Effector CD8-positive, alpha-beta T cell (primary cell): ENCODE measurements around the gene NECTIN1.

Experiments used
- DNase-seq: peaks from one replicate; lab custom pipeline; 2025; lab: John Stamatoyannopoulos, UW

NECTIN1 gene

GRCh38 chr11:119730789-119731386, 1.9 kb upstream of the NECTIN1 start:
- no peak for DNase-seq

- DNase-seq, result no peak
Observed at GRCh38 chr11:119729951-119730613, 1.1 kb upstream of the NECTIN1 start.

- DNase-seq, result no peak
Observed at GRCh38 chr11:119729581-119729927, 554 bp upstream of the NECTIN1 start.

- no peak for DNase-seq
Observed at GRCh38 chr11:119728211-119728626, 781 bp downstream of the NECTIN1 start.

- no peak for DNase-seq
Observed at GRCh38 chr11:119727523-119728151, 1.4 kb downstream of the NECTIN1 start.

- no peak for DNase-seq
Observed at GRCh38 chr11:119726585-119727522, 2.1 kb downstream of the NECTIN1 start.

GRCh38 chr11:119726150-119726553, 2.8 kb downstream of the NECTIN1 start:
- no peak for DNase-seq

GRCh38 chr11:119724956-119725355, 4.0 kb downstream of the NECTIN1 start:
- no peak for DNase-seq

GRCh38 chr11:119723952-119724325, 5.1 kb downstream of the NECTIN1 start:
- no peak for DNase-seq

GRCh38 chr11:119723243-119723951, 5.6 kb downstream of the NECTIN1 start:
- no peak for DNase-seq

- DNase-seq, result no peak
Observed at GRCh38 chr11:119722281-119722794, 6.7 kb downstream of the NECTIN1 start.

GRCh38 chr11:119721129-119722120, 7.6 kb downstream of the NECTIN1 start:
- DNase-seq, result no peak

GRCh38 chr11:119720311-119720913, 8.6 kb downstream of the NECTIN1 start:
- no peak for DNase-seq

GRCh38 chr11:119717839-119718534, 11.0 kb downstream of the NECTIN1 start:
- DNase-seq, result no peak

- DNase-seq, result no peak
Observed at GRCh38 chr11:119716582-119717498, 12.2 kb downstream of the NECTIN1 start.

- DNase-seq, result no peak
Observed at GRCh38 chr11:119714590-119714989, 14.4 kb downstream of the NECTIN1 start.

- no peak for DNase-seq
Observed at GRCh38 chr11:119714189-119714588, 14.8 kb downstream of the NECTIN1 start.
